HepG2 (cell line): ENCODE measurements around the gene GGA1. TPM values are rescaled to one million over a fixed set of nuclear protein-coding genes. Genes with fewer than 3 reads are reported as not detected.

Source experiments
- CAMTA2 ChIP-seq: sonication (generic); formaldehyde crosslinking; IDR thresholded peaks from 2 replicates; pipeline ENCODE4 v1.4.0; 2020; ENCODE audit warnings: mild to moderate bottlenecking, missing genetic modification reagents, borderline replicate concordance
- GATAD2A ChIP-seq: IDR thresholded peaks from 2 replicates; pipeline ENCODE4 v1.6.1; 2016
- SRSF1 ChIP-seq: fragments of 200-400 bp; formaldehyde crosslinking; optimal IDR thresholded peaks from 2 replicates; pipeline ENCODE3; 2017; ENCODE audit warnings: mild to moderate bottlenecking, low read depth, low read length, moderate library complexity
- TARDBP ChIP-seq: sonication (generic); formaldehyde crosslinking; IDR thresholded peaks from 2 replicates; pipeline ENCODE4 v1.8.0; 2022; ENCODE audit warnings: mild to moderate bottlenecking, missing genetic modification reagents
- ZBTB10 ChIP-seq: sonication (generic); formaldehyde crosslinking; IDR thresholded peaks from 2 replicates; pipeline ENCODE4 v1.4.0; 2020; ENCODE audit warnings: missing genetic modification reagents, borderline replicate concordance
- ZNF235 ChIP-seq: sonication (generic); formaldehyde crosslinking; IDR thresholded peaks from 2 replicates; pipeline ENCODE4 v1.8.1; 2023; ENCODE audit warnings: mild to moderate bottlenecking, missing genetic modification reagents, borderline replicate concordance
- polyA plus RNA-seq, 8 experiments: library from polyadenylated mRNA; depleted of rRNA in 3 of 8; stranded (reverse) in 7 of 8; unstranded in 1 of 8; fragments of >200 nt; fragmentation: Illumina TruSeq in 4 of 8; extraction: Trizol in 4 of 8; gene quantifications; 2 replicates each; pipeline versions ENCODE4 v1.2.1 to v1.2.3, GENCODE V29; 2011 to 2016; ENCODE audit warnings: low read depth in 4 of 8, missing spikeins in 1 of 8, mixed read lengths in 1 of 8; ENCODE audit not compliant: insufficient read depth in 1 of 8
- total RNA-seq, 5 experiments: library from RNA; depleted of rRNA; stranded (reverse); fragments of >200 nt; fragmentation: Illumina TruSeq; extraction: Trizol; gene quantifications; 2 replicates each; pipeline ENCODE4 v1.2.3, GENCODE V29; 2016; ENCODE audit warnings: low read depth in 1 of 5
- TF ChIP-seq, protein P1 (sequence below): sonication (generic); formaldehyde crosslinking; IDR thresholded peaks from 2 replicates; pipeline ENCODE4 v1.5.1; 2020; ENCODE audit warnings: missing genetic modification reagents, mild to moderate bottlenecking, borderline replicate concordance

Gene GGA1
- total and polyA plus RNA-seq, 2 of the 13 experiments (the other 11 are each of a cell fraction or from before 2014, with no cell fraction given), result 29.1 to 87.2 TPM

DNA sequence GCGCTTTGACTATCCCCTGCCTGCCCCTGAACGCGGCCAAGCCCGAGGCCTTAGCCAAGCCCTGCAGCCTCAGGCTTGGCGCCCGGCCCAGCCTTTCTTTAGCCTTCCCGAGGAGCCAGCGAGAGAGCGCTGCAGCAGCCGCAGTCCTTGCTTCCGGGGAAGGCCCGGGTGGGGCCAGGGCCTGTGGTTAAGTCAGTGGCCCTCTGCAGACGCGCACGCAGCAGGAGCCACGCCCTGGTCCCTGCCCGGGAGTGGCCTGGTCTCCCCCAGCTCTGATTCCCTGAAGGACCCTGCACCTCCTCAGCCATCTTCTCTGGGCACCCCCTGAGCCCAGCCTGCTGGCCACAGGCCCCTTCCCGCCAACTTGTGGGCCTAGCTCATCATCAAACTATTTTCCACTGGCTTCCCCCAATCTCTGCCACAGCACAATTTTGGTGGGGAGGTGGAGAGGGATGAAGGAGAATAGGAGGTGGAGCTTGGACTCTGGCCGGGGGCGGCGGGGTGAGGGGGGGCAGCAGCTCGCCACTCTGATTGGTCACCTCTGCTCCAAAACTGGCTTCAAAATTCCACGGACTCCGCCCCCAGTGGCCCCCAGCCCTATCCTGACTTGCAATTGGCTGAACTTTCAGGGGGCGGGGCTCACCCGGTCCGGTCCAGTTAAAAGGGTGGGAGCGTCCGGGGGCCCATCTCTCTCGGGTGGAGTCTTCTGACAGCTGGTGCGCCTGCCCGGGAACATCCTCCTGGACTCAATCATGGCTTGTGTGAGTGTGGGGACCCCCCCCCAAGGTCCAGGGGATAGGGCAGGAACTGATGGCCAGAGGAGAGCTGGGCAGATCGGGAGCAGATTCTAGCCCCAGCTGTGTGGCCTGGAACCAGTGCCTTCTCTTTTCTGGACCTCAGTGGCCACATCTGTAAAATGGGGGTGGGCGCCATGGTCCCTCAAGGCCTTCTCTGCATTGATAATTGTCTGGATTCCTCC, 66.6 kb downstream of the GGA1 start, which contains the start of gene LGALS1 (continued):
- TF ChIP-seq, protein P1, sequence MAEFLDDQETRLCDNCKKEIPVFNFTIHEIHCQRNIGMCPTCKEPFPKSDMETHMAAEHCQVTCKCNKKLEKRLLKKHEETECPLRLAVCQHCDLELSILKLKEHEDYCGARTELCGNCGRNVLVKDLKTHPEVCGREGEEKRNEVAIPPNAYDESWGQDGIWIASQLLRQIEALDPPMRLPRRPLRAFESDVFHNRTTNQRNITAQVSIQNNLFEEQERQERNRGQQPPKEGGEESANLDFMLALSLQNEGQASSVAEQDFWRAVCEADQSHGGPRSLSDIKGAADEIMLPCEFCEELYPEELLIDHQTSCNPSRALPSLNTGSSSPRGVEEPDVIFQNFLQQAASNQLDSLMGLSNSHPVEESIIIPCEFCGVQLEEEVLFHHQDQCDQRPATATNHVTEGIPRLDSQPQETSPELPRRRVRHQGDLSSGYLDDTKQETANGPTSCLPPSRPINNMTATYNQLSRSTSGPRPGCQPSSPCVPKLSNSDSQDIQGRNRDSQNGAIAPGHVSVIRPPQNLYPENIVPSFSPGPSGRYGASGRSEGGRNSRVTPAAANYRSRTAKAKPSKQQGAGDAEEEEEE (CRISPR knock-in tag), result no peak
- TF ChIP-seq CAMTA2, result no peak
- no peak for TF ChIP-seq ZNF235 (CRISPR knock-in tag)
- TF ChIP-seq ZBTB10 (CRISPR knock-in tag), result no peak; the same call in 1 of the 2 replicates
- TF ChIP-seq TARDBP (CRISPR knock-in tag), result peak; percentile 23; the same call in 1 of the 2 replicates
- TF ChIP-seq SRSF1, result peak; percentile 98
- peak; percentile 45 for TF ChIP-seq GATAD2A (CRISPR knock-in tag)
